GM21825 (cell line): Measurements from ENCODE around the gene NID1.
A peak's percentile ranks its signal among the peaks of the same experiment; 100 is the strongest.

Experiments used
- ATAC-seq: cut with Tn5 transposase; IDR thresholded peaks from one replicate; pipeline ENCODE4 v1.9.1; 2021; ENCODE audit warnings: mild to moderate bottlenecking, moderate library complexity; ENCODE audit not compliant: unreplicated experiment

NID1 gene

DNA sequence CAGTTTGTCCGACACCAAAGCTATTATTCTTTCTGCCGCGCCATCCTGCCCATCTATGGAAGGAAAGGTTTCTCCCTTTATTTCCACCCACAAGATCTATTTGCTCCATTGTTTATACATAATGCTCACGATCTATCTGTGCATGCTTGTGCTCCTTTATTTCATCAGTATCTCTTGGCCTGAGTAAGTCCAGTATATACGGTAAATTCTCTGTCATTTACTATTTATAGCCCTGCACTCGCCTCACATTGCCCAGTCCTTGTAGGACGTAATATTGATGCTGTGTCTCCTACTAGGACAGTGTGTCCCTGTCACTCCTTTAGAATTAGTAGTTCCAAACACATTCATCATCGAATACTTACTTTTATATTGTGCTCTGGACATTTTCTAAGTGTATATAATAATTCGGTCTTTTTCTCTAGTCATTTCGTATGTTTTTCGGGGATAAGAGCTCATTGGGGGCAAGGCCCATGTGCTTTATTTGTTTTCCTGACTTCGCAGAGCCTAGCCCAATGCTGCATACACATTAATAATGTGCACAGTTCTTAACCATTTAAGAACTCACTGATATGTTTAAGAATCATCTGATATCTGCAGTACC, 3.1 kb upstream of the NID1 start:
- no peak for ATAC-seq

DNA sequence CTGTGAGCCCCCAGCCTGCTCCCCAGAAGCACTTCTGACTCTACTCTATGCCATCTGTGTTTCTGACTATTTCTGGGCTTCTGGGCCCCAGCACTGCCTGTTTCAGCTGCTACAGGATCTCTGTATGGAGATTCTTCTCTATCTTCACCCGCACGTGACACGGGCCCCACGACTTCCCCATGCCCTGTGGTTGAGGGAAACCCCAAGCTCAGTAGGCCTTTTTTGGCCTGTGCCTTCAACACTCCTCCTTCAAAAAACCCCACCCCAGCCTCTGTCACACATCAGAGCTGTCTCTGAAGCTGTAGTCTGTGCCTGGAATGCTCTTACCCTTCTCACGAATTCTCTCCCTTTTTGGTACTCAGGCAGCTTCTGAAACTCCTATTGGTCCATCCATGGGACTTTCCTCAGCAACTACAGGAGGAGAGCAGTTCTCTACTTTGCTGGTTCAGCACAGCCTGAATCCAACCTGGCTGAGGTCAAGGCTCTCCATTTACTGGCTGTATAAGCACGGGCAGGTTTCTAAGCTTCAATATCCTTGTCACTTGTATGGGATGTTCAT, 2.0 kb upstream of the NID1 start:
- ATAC-seq: peak; percentile 84

DNA sequence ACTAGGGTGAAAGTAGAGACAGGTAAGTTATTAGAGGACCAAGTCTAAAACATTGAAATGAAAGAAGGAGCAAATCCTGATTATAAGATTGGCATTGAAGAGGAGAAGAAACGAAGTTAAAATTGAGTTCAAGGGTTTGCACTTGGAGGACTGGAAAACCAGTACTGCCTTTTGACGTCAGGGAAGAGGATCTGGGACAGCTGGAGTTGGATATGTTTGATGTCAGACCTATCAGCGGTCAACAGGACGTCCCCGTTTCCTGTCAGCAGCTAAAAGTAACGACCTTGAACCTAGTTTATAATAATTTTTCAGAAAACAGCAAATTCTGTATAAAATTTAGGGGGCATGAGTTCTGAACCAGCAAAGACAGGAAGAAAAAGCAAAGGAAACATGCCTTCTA, 1.2 kb upstream of the NID1 start:
- ATAC-seq: no peak

DNA sequence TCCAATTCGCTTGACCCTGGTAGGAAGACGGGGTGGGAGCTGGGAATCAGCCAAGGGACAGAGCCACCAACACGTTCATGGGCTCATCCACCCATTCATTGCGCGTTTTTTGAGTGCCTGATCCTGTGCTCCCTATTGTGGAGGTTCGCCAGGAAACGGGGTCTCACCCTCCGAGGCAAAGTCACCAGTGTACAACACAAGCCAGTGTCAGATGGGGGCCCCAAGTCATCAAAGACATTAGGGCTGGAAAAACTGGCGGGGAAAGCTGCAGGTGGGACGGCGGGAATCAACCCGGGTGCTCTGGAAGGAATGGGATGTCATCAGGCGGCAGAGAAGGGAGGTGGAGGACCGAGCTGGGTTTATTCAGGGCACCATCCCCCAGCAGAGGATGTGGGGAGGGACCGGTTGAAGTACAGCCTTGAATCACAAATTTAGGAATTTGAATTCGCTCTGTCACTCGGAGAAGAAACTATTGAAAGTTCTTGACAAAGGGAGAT, 667 bp upstream of the NID1 start:
- no peak for ATAC-seq

DNA sequence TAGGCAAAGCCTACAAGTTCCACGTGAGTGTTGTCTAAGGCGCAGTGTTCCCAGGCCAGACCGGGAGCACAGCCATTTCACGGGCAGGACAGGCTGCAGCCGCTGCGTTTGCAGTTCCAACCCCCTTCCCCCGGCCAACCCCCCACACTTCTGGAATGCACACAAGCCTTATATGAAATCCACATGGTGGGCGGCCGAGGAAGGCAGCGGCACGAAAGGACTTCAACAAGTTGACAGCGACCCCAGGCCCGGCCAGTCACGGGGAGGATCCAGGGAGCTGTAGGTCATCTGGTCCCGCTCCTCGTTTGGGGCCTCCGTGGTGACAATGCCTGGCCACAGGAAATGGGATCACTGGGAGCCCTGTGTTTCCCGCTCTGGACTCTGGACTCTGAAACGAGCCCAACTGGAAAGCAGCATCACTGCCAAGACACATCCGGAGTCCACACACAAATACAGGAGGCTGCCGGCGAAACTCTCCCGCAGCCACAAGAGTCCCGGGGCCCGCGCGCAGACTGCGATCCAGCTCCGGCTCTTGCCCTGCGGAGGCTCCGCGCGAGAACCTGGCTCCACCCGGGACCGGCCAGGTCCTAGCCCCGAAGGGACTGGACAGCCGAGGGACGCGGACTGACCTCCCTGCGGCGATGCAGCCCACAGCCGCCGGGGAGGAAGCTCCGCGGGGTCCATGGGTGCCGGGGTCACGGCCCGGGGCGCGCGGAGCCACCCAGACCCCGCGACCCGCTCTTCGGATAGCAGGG, 794 bp downstream of the NID1 start:
- peak; percentile 17 for ATAC-seq

DNA sequence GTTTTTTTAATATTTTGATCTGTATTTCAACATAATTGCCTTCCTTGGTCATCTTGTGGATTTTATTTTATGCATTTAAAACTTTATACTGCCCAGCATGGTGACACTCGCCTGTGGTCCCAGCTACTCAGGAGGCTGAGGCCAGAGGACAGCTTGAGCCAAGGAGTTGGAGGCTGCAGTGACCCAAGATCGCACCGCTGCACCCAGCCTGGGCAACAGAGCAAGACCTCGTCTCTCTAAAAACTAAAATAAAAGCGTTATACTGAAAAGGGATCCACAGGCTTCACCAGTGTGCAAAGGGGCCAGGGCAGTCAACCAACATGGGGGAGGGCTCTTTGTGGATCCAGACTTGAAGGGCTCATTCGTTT, 1.4 kb downstream of the NID1 start:
- ATAC-seq: no peak

DNA sequence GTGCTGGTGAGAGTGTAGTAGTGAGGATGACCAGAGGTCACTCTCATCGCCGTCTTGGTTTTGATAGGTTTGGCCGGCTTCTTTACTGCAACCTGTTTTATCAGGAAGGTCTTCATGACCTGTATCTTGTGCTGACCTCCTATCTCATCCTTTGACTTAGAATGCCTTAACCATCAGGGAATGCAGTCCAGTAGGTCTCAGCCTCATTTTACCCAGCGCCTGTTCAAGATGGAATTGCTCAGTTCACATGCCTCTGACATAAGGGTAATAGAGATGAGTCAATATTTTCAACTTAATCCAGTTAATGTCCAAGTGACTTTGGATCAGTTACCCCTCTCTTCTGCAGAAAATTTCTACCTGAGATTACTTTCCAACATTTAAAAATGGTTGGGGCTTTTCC, 4.6 kb downstream of the NID1 start:
- ATAC-seq: no peak

DNA sequence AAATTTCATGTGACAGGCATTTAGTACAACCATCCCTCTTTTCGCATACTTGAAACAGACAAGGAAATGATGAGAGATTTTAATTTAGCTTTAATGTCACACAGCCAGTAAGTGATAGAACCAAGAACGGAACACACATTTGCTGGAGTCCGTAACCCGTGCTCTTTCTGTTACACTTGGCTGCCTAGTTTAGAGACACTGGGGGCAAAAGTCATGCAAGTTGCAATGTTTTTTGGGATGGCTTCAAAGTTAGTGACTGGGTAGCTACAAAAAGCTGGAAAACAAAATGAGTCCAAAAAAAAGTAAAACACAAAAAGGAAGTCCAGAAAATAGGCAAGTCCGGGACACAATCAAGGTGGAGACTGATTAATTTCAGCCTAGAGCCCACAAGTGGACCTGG, 5.9 kb downstream of the NID1 start:
- no peak for ATAC-seq

DNA sequence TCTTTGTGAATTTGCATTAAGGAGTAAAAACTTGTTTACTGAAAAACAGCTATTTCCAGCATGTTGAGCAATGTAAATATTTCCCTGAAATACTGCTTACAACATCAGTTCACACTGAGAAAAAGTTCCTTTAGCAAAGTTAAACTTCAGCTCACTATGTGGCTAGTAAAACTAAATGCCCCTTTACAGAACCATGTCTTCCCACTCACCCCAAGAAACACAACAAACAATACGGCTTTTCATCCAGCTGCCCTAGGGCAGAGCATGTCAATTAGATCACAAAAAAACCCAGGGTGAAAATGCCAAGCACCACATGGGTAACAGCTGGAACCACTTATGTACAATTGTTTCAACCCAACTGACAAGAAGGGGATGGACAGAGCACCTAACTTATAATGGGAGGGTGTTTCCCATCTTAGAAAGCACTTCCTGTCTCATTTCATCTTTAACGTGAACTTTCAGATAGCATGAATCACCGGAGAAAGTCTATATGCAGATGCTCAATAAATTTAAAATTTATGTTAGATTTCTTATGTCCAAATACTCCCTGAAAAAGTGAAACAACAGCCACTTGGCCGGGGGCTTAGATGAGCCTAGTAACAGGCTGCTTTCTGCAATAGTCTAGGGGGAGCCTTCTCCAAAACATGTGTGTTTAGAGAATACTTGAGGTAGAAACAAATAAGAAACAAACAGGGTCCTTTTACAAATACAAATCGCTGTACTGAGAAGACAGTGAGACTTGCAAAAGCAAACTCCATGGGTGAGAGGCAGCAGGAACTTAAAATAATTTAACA, 6.6 kb downstream of the NID1 start:
- ATAC-seq: peak; percentile 91

DNA sequence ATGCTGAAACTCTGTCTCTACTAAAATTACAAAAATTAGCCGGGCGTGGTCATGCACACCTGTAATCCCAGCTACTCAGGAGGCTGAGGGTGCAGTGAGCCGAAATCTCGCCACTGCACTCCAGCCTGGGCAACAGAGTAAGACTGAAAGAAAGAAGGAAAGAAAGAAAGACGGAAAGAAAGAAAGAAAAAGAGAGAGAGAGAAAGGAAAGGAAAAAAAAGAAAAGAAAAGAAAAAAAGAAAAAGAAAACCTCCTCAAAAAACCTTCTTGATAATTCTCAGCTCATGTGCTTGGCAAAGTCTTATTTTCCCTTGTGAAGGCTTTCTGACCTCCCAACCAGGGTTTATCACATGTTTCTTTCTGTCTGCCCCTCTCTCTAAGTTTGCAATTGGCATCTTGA, 7.3 kb downstream of the NID1 start:
- no peak for ATAC-seq

DNA sequence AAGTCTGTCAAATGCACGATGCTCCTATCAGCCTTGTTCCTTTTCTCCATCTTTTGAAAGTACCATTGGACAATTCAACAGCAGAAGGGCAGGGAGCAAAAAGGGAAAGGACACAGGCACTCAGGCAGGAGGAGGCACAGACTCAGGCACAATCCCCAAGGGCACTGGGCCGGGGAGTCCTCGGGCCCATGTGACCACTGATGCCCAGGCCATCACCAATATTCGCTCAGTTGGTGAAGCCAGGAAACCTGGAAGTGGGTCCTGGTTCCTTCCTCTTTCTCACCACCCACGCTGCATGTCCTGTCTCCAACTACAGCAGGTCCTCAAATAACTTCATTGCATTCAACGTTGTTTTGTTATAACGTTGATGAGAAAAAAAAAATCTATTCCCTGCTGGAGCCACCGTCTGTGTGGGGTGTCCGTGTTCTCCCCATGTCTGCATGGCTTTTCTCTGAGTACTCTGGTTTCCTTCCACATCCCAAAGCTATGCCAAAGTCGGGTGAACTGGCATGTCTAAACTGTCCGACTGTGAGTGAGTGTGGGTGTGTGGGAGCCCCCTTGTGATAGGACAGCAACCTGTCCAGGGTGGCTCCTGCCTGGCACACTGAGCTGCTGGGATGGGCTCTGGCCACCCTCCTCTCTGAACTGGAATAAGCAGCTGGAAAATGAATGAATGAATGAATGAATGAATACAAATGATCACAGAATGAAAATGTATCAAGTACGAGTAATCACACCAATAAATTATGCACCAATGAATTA, 12.5 kb downstream of the NID1 start:
- ATAC-seq: no peak

DNA sequence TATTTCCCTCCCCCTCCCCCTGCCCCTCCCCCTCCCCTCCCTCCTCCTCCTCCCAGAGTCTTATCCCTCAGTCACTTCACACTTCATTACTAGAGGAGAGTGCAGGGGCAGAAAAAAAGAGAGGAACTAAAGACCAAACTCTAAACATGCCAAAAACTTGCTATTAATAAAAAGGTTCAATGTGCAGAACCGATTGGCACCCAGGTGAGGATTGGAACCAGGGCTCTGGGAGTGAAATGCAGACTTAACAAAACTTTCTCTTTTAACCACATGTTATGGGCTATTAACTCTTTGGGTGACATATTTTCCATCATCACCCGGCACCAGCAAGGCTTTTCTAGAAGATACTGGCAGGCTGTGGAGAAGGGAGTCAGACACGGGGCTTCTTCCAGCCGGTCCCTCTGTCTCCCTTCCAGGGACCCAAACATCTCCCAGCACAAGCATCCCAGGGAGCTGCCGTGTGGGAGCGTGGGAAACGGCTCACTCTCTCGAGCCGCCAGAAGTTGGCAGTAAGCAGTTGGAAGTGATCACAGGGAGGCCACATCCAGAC, 13.6 kb downstream of the NID1 start:
- no peak for ATAC-seq

DNA sequence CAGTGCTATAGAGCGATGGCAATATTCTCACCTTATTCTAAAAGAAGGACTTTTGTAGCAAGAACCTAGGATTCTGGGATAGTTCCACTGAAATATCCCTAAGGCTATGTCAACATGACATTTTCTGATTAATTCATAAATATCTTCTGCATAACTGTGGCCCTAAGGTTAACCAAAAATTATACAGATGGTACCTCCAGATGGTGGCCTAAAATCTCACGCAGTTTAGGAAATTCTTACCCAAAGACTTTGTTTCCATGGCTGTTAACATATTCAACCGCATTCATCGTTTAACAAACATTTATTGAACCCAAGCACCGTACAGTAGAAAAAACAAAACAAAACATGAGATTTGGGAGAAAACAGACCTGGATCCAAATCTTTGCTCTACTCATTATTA, 19.1 kb downstream of the NID1 start:
- no peak for ATAC-seq

DNA sequence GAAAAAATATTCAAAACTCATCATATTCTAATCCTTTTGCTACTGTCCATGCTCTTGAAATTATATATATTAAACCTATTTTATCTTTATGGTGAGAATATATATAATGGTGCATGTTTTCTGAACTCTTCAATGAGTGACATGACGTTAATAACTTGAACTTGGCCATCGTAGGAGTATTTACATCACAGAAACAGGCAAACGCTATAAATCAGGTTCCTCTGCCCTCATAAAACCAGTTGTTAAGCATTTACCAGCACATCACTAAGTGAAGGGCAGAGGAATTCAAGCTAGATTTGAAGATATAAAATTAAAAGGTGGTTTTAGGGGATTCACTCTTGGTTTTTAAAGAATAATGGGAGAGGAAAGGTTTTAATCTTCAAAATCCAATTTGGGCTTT, 20.5 kb downstream of the NID1 start:
- ATAC-seq: no peak

DNA sequence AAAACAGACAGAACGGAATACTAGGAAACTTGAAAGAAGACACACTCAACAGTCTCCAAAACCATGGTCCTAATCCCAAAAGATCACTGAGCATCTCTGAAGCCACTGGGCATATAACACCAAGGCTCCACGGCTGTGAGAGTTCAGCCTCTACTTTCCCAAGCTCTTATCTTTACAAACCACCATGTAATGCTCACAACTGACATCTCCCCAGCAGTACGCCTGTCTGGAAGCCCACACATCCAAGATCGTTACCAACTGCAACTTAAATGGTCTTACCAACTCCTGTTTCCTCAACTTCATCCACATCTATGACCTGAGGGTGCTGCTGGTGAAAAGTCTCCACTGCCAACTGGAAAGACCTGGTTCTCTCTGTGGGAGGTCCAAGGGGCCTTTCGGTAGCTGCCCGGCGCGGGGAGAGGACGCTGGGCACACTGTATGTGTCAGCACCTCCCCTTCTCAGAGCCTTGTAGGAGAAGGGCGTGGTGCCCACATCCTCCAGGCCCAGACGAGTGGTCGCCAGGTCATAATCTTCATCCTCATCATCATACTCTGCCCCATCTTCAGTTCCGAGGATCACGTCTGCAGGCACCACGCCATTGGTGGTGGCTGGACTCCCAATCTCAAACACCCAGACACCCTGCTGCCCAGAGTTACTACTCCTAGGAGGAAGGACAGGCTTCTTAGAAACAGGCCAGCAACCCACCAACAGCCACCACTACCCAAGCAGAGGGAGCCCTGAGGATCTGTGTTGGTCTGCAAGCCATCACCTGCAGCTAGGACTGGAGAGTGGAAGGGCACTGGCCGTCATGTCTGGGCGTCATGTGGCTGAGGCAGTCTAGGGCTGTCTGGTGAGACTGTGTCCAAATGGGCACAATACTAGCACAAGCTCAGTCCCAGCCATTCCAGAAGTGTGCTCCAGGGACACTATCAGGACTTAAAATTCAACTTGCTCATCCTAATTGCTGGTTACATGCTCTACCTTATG, 23.0 kb downstream of the NID1 start:
- no peak for ATAC-seq

DNA sequence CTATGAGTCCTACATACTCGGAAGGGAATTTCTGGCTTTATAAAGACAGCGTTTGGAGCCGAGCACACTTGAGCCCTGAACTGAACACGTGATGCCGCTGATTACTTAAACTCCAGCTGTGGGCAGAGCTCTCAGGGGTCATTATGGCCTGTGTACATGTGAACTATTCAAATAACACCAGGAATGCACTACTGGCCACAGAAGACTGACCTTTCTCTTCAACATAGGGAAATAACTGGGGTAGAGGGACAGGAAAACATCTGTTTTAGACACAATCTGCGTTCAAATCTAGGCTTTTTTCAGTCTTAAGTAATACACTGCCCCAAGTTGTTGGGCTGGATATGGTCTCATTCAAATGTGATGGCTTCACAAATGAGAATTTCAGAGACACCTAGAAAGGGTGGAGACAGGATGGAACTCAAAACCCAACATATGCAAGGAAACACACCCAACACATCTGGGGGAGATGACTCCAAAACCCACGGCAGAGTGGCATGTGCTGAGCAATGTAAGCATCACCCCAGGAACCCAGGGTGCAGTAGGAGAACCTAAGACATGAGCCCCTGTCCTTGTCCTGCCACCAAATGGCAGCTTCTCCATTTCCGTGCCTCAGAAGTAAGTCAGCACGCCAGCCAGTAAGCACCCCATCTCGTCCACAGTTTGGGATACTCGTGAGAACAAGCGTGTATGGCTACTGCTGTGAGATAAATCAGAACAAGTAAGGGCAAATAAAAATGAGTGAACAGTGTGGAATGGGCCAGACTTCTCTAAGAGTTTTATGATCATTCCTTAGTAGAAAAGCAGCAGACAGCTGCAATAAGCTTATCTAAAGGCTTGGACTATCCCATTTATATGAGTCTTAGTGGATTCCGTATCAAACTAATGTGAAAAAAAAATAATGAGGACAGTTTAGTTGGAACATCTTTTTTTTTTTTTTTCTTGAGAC, 24.9 kb downstream of the NID1 start:
- ATAC-seq: no peak

DNA sequence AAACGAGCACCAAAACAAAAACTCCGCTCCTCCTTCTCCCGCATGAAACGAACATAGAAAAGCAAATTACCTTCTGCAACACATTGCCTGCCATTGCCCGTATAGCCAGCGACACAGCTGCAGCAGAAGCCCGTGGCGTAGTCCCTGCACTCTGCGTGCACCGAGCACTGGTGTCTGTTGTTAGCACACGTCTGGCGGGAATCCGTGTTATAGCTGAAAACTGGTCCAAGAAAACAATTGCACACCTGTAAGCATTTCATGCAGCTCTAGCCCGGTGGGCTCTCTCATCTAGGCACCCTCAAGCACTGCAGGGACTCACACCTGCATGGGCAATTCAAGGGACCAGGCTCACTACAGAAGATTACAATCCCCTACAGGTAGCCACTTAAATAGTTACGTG, 26.9 kb downstream of the NID1 start:
- no peak for ATAC-seq

DNA sequence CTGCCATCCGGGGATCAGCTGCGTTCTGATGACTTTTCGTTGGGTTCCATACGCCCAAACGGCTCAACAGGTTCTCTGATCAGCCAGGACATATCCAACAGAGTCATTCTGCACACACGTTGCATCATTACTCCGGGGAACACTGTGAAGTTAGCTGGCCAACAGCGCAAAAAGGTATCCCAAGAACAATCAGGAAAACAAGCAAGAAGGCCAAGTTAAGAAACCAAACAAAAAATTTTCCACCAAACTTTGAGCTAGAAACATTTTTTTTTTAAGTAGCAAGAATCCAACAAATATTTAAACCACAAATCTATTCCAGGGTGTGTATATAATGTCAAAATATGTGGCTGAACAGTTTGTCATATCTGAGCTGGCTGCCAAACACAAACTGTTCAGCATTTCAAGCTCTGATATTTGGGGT, 29.2 kb downstream of the NID1 start:
- ATAC-seq: no peak
